GM10266 (cell line): Measurements from ENCODE around the gene PIEZO2.
"Not testable (repeated sequence)": the region's sequence is repeated elsewhere in the genome, so short reads cannot be mapped to it uniquely, and the experiment has no call there.

ENCODE experiments used
- DNase-seq: peaks from one replicate; pipeline ENCODE4 v3.0.0; 2012; ENCODE audit errors: extremely low spot score
- CTCF ChIP-seq: IDR thresholded peaks from 2 replicates; pipeline ENCODE4 v1.5.1; 2012; ENCODE audit warnings: mild to moderate bottlenecking, low read depth; ENCODE audit not compliant: control insufficient read depth, insufficient read depth; ENCODE audit errors: missing control alignments

Gene PIEZO2

GRCh38 chr18:10923141-10923540, 226.2 kb downstream of the PIEZO2 start:
- no peak for TF ChIP-seq CTCF
- no peak for DNase-seq

GRCh38 chr18:10922712-10923111, 226.7 kb downstream of the PIEZO2 start:
- not testable (repeated sequence) for DNase-seq

DNA sequence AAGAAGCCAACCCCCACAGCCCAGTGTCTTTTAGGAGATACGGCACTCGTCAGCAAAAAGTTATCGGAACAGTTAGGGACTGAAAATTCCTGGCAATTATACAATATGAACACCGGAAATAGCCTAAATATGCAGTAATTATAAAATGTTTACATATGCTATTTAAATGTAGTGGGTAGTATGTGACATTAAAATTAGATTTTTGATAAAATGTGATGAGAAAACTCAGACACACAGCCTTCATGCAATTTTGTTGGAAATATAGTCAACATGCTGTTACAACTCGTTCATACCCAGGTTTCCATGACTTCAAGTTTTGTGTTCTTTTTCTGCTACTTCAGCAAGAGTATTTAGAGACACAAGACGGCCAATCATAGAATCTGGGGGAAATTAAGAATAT, 229.1 kb downstream of the PIEZO2 start:
- DNase-seq: not testable (repeated sequence)

GRCh38 chr18:10919851-10920250, 229.5 kb downstream of the PIEZO2 start:
- no peak for TF ChIP-seq CTCF
- DNase-seq: no peak

- no peak for DNase-seq
- TF ChIP-seq CTCF: no peak
Observed at GRCh38 chr18:10916865-10917264, 232.5 kb downstream of the PIEZO2 start.

DNA sequence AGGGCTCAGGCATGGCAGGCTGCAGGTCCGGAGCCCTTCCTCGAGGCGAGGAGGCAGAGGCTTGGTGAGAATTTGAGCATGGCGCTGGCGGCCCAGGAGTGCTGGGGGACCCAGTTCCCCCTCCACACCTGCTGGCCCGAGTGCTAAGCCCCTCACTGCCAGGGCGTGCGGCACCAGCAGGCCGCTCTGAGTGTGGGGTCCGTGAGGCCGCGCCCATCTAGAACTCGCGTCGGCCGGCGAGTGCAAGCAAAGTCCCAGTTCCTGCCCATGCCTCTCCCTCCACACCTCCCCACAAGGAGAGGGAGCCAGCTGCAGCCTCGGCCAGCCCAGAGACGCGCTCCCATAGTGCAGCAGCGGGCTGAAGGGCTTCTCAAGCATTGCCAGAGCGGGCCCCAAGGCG, 233.0 kb downstream of the PIEZO2 start:
- TF ChIP-seq CTCF: no peak

DNA sequence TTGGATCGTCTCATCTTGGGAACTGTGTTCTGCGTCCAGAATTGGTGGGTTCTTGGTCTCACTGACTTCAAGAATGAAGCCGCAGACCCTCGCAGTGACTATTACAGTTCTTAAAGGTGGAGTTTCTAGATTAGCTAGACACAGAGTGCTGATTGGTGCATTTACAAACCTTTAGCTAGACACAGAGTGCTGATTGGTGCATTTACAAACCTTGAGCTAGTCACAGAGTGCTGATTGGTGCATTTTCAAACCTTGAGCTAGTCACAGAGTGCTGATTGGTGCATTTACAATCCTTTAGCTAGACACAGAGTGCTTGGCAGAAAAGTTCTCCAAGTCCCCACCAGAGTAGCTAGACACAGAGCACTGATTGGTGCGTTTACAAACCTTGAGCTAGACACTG, 233.6 kb downstream of the PIEZO2 start:
- DNase-seq: not testable (repeated sequence)

More for the DNA sequence above, 233.0 kb downstream of the PIEZO2 start:
- DNase-seq: no peak

GRCh38 chr18:10914610-10915009, 234.8 kb downstream of the PIEZO2 start:
- not testable (repeated sequence) for DNase-seq

GRCh38 chr18:10913919-10914318, 235.4 kb downstream of the PIEZO2 start:
- TF ChIP-seq CTCF: no peak
- DNase-seq: no peak

DNA sequence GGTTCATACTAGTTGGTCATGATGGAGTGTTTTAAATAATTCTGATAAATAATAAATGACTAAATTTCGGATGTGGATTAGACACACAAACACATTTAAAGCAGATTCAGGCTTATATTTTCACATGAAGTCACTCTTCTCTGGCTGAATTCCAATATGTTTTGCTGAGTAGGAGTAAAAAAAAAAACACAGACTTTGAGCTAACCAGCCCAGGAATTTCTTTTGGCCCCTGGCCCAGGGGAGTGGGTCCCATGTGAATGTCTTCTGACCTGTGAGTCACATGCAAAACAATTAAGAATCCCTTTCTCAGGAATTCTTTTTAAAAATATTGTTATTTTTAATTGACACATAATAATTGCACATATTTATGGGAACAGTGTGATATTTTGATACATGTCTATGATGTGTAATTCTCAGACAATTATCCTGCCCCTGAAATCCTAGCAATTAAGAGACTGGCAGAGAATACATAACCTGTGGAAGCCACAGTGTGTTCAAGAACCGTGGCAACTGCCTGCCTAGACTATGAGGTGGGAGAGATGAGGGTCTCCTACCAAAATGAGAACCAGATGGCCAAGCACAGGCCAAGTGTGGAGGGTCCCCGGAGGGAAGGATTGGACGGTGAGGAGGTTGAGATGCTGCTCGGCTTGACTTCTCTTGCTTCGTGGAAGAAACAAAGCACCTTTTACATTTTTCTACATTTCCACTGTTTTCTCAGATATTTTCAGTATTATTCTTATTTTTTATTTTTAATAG, 236.4 kb downstream of the PIEZO2 start:
- DNase-seq: no peak
- TF ChIP-seq CTCF: no peak
